GM23338 (cell line): ENCODE measurements around the gene PLAAT3. TPM values are rescaled to one million over a fixed set of nuclear protein-coding genes. Genes with fewer than 3 reads are reported as not detected.

Experiments
- CREB1 ChIP-seq: fragments of 250-450 bp; sonication (Bioruptor Pico); IDR thresholded peaks from 2 replicates; pipeline ENCODE4 v1.5.0; 2020; ENCODE audit warnings: low read depth, mild to moderate bottlenecking, moderate library complexity
- REST ChIP-seq: IDR thresholded peaks from one replicate; pipeline ENCODE4 v1.6.1; 2018; ENCODE audit warnings: antibody characterized with exemption; ENCODE audit not compliant: unreplicated experiment
- STAT1 ChIP-seq: IDR thresholded peaks from one replicate; pipeline ENCODE4 v1.6.1; 2016; ENCODE audit warnings: antibody characterized with exemption; ENCODE audit not compliant: unreplicated experiment
- ZNF331 ChIP-seq: fragments of 250-450 bp; sonication (Bioruptor Pico); IDR thresholded peaks from 2 replicates; pipeline ENCODE4 v1.5.0; 2020; ENCODE audit warnings: low read depth, mild to moderate bottlenecking, moderate library complexity
- ZNF462 ChIP-seq: fragments of 250-450 bp; sonication (Bioruptor Pico); IDR thresholded peaks from 2 replicates; pipeline ENCODE4 v1.5.0; 2020; ENCODE audit warnings: mild to moderate bottlenecking, moderate library complexity
- polyA plus RNA-seq: library from polyadenylated mRNA; unstranded; fragments of >200 nt; fragmentation: Nextera tagmentation; extraction: Ambion mirVana; gene quantifications from 2 replicates; pipeline ENCODE4 v1.2.1, GENCODE V29; 2016
- total RNA-seq: library from RNA; depleted of rRNA; stranded (reverse); fragments of >200 nt; shearing (Covaris generic); gene quantifications from 2 replicates; pipeline ENCODE4 v1.2.3, GENCODE V29; 2014

Gene PLAAT3
- total and polyA plus RNA-seq, 2 experiments from 2014 or later: 61.1 to 262 TPM

- TF ChIP-seq ZNF462 (CRISPR knock-in tag) (no peak), CREB1 (CRISPR knock-in tag) (no peak), REST (no peak), ZNF331 (CRISPR knock-in tag) (no peak), STAT1 (no peak)
Measured at GRCh38 chr11:63574856-63575602, 39.2 kb downstream of the PLAAT3 start (continued).
